GM12878 (cell line): ENCODE measurements around the gene MGAT4C. TPM values are rescaled to one million over a fixed set of nuclear protein-coding genes. Genes with fewer than 3 reads are reported as not detected.

Experiments used
- ATAC-seq: fragments of 200-7000 bp; cut with Tn5 transposase; 3 replicates; pipeline ENCODE4 v1.9.1; 2020; ENCODE audit warnings: mild to moderate bottlenecking, moderate library complexity
- BruUV-seq: library from RNA; stranded (reverse); fragments of 400-500 nt; replicated peaks from 2 replicates; lab custom pipeline; 2021; lab: Mats Ljungman, UMichigan
- CTCF ChIA-PET: fragments of 300-600 bp; sonication (Branson Sonifier 250); formaldehyde crosslinking; extraction: SDS; loops from one replicate; lab custom pipeline; 2021; ENCODE audit warnings: inconsistent platforms; lab: Yijun Ruan, JAX
- POLR2A ChIA-PET: fragments of 350-600 bp; formaldehyde crosslinking; extraction: SDS; loops from one replicate; lab custom pipeline; 2021; ENCODE audit warnings: inconsistent platforms; lab: Charles Lee
- RAD21 ChIA-PET: fragments of 300-600 bp; sonication (Branson Sonifier 250); formaldehyde crosslinking; loops from one replicate; lab custom pipeline; 2023; ENCODE audit warnings: antibody characterized with exemption; ENCODE audit not compliant: unreplicated experiment; lab: Charles Lee
- SMC1A ChIA-PET: fragments of 300-600 bp; sonication (Branson Sonifier 250); formaldehyde crosslinking; loops from one replicate; lab custom pipeline; 2023; ENCODE audit not compliant: unreplicated experiment, uncharacterized antibody; lab: Charles Lee
- DNase-seq: peaks from one replicate; pipeline ENCODE4 v3.0.0-alpha.2; 2011; ENCODE audit warnings: low read depth, low spot score
- FAIRE-seq: peaks from 3 replicates; lab custom pipeline; 2011; peaks lifted over from hg19 to GRCh38; lab: Jason Lieb, UNC
- H2AFZ ChIP-seq: 2 replicates; pipeline ENCODE4 v1.6.0; 2011; ENCODE audit warnings: low read depth, low read length, control low read depth; ENCODE audit not compliant: control insufficient read depth
- H3K27ac ChIP-seq: 2 replicates; pipeline ENCODE4 v1.5.1; 2011; ENCODE audit warnings: control low read depth; ENCODE audit not compliant: control insufficient read depth, insufficient read depth
- H3K27me3 ChIP-seq, 2 experiments: replicated peaks in 1 of 2; 2 replicates each; pipeline versions ENCODE4 v1.6.0 to v1.6.1; 2011; ENCODE audit warnings: low read length in 1 of 2; ENCODE audit not compliant: control insufficient read depth in 2 of 2, insufficient read depth in 2 of 2
- H3K36me3 ChIP-seq, 2 experiments: 2 replicates each; pipeline ENCODE4 v1.5.1; 2011; ENCODE audit warnings: low read length in 1 of 2; ENCODE audit not compliant: control insufficient read depth in 2 of 2, insufficient read depth in 2 of 2
- H3K4me1 ChIP-seq: 2 replicates; pipeline ENCODE4 v1.6.1; 2011; ENCODE audit warnings: mild to moderate bottlenecking, low read length, moderate library complexity, mixed read lengths; ENCODE audit not compliant: control insufficient read depth, insufficient read depth
- H3K4me2 ChIP-seq: 2 replicates; pipeline ENCODE4 v1.6.0; 2011; ENCODE audit warnings: control low read depth; ENCODE audit not compliant: control insufficient read depth, insufficient read depth
- H3K4me3 ChIP-seq: fragments of 200-600 bp; sonication (generic); 2 replicates; pipeline ENCODE4 v1.5.1; 2016
- H3K79me2 ChIP-seq: 2 replicates; pipeline ENCODE4 v1.6.0; 2011; ENCODE audit warnings: low read length; ENCODE audit not compliant: control insufficient read depth, insufficient read depth
- H3K9ac ChIP-seq: 2 replicates; pipeline ENCODE4 v1.8.0; 2011; ENCODE audit warnings: low read length, control low read depth, mixed read lengths; ENCODE audit not compliant: control insufficient read depth, insufficient read depth
- H3K9me3 ChIP-seq: replicated peaks from 3 replicates; pipeline ENCODE4 v1.5.1; 2011; ENCODE audit warnings: mild to moderate bottlenecking, low read length; ENCODE audit not compliant: control insufficient read depth, insufficient read depth
- H4K20me1 ChIP-seq: 2 replicates; pipeline ENCODE4 v1.6.0; 2011; ENCODE audit not compliant: control insufficient read depth, insufficient read depth
- MXI1 ChIP-seq: fragments of 150-350 bp; IDR thresholded peaks from 2 replicates; pipeline ENCODE4 v1.6.1; 2011; ENCODE audit warnings: low read depth, mild to moderate bottlenecking, inconsistent platforms, low read length, improper control_type of control experiment
- NR2F1 ChIP-seq: fragments of 450-650 bp; conservative IDR thresholded peaks from 2 replicates; pipeline ENCODE4 v1.6.1; 2017; ENCODE audit warnings: mild to moderate bottlenecking
- RB1 ChIP-seq: fragments of 450-650 bp; formaldehyde crosslinking; IDR thresholded peaks from 2 replicates; pipeline ENCODE4 v1.6.1; 2017; ENCODE audit warnings: mild to moderate bottlenecking, borderline replicate concordance
- RBBP5 ChIP-seq: fragments of 200-600 bp; sonication (generic); conservative IDR thresholded peaks from 2 replicates; pipeline ENCODE4 v1.6.1; 2016
- RCOR1 ChIP-seq: conservative IDR thresholded peaks from 2 replicates; pipeline ENCODE4 v1.6.1; 2012; ENCODE audit warnings: low read depth, low read length, improper control_type of control experiment
- RELB ChIP-seq: fragments of 450-650 bp; IDR thresholded peaks from 2 replicates; pipeline ENCODE4 v1.6.1; 2017; ENCODE audit warnings: low read depth, mild to moderate bottlenecking, moderate library complexity
- YBX1 ChIP-seq: fragments of 450-650 bp; IDR thresholded peaks from 2 replicates; pipeline ENCODE4 v1.6.1; 2016; ENCODE audit warnings: antibody characterized with exemption
- ZNF207 ChIP-seq: fragments of 450-650 bp; IDR thresholded peaks from 2 replicates; pipeline ENCODE4 v1.6.1; 2014; ENCODE audit warnings: antibody characterized with exemption, mild to moderate bottlenecking, borderline replicate concordance
- WGBS: methylation state at CpG from one replicate; pipeline ENCODE4 v1.1.6; 2016; ENCODE audit warnings: low lambda C conversion rate; ENCODE audit not compliant: insufficient replicate concordance, insufficient coverage; ENCODE audit errors: missing lambda C conversion rate; 5-methylcytosine and 5-hydroxymethylcytosine counted together
- in situ Hi-C: fragments of 300-500 bp; cut with MboI; formaldehyde crosslinking; loops from 9 replicates; pipeline ENCODE4 v1.14.3; 2018; ENCODE audit warnings: mixed read lengths
- intact Hi-C: fragments of 100-400 bp; cut with micrococcal nuclease; formaldehyde crosslinking; loops from one replicate; pipeline ENCODE4 v1.14.2; 2022; ENCODE audit not compliant: unreplicated experiment
- polyA plus RNA-seq, 11 experiments: library from polyadenylated mRNA; depleted of rRNA in 4 of 11; unstranded in 6 of 11; stranded (reverse) in 5 of 11; fragments of >200 nt; fragmentation: Nextera tagmentation in 4 of 11; fragmentation: Illumina TruSeq in 1 of 11; extraction: Ambion mirVana in 4 of 11; extraction: Trizol in 1 of 11; gene quantifications; 1 replicate in 1 of 11; 2 replicates in 10 of 11; pipeline versions ENCODE4 v1.2.1 to v1.2.3, GENCODE V29; 2011 to 2016; ENCODE audit warnings: inconsistent platforms in 2 of 11, missing spikeins in 2 of 11, low read depth in 1 of 11
- total RNA-seq, 4 experiments: library from RNA; depleted of rRNA in 3 of 4; stranded (reverse); fragments of >200 nt in 3 of 4; fragmentation: Illumina TruSeq in 1 of 4; extraction: Trizol in 1 of 4; gene quantifications; 2 replicates each; pipeline versions ENCODE4 v1.2.1 to v1.2.3, GENCODE V29; 2013 to 2021

The MGAT4C gene
- total and polyA plus RNA-seq, 10 of the 15 experiments (the other 5 are each of a cell fraction or from before 2014, with no cell fraction given) = not detected

- CTCF ChIA-PET = no interaction called here
- POLR2A ChIA-PET = no interaction called here
- Histone ChIP-seq H3K27me3 (no peaks in the 10 kb centered on the region), H3K9me3 (no peaks in the 10 kb centered on the region), H3K27ac (no peak overlapping the region), H2AFZ (no peak overlapping the region), H3K36me3 (no peaks in the 10 kb centered on the region)
- FAIRE-seq (no peak), ATAC-seq (no peak)
- SMC1A ChIA-PET = no interaction called here
- no TSS peak for BruUV-seq
- RAD21 ChIA-PET = no interaction called here
- WGBS = 38% methylated on average over 2 of the region's 2 CpGs
- TF ChIP-seq YBX1 = no peak
- no peak for TF ChIP-seq NR2F1
- TF ChIP-seq RBBP5 = no peak
- TF ChIP-seq RCOR1 = no peak
- TF ChIP-seq RELB = no peak
- no peak for TF ChIP-seq MXI1
- no peak for TF ChIP-seq ZNF207
- no peak for TF ChIP-seq RB1
- TF ChIP-seq, all 136 proteins: peak for 0
- Histone ChIP-seq H3K79me2 (no peaks in the 10 kb centered on the region), H3K4me1 (no peaks in the 10 kb centered on the region), H3K4me3 (no peak overlapping the region), H3K9ac (no peak overlapping the region), H3K4me2 (no peak overlapping the region), H4K20me1 (no peaks in the 10 kb centered on the region)
- in situ Hi-C loops = no loop called here
- no peak for DNase-seq
- intact Hi-C loops = no loop called here
Measured at GRCh38 chr12:86213012-86213411, 43.2 kb downstream of the MGAT4C start.
